EL (cell line): Measurements from ENCODE around the gene ATP11A.
A peak's percentile ranks its signal among the peaks of the same experiment; 100 is the strongest.

Experiments
- DNase-seq: peaks from one replicate; pipeline ENCODE4 v3.0.0-alpha.2; 2016

The ATP11A gene

GRCh38 chr13:112726016-112726767 is 36.4 kb downstream of the ATP11A start:
- no peak for DNase-seq

GRCh38 chr13:112727581-112727980 is 37.7 kb downstream of the ATP11A start:
- DNase-seq = no peak

DNA sequence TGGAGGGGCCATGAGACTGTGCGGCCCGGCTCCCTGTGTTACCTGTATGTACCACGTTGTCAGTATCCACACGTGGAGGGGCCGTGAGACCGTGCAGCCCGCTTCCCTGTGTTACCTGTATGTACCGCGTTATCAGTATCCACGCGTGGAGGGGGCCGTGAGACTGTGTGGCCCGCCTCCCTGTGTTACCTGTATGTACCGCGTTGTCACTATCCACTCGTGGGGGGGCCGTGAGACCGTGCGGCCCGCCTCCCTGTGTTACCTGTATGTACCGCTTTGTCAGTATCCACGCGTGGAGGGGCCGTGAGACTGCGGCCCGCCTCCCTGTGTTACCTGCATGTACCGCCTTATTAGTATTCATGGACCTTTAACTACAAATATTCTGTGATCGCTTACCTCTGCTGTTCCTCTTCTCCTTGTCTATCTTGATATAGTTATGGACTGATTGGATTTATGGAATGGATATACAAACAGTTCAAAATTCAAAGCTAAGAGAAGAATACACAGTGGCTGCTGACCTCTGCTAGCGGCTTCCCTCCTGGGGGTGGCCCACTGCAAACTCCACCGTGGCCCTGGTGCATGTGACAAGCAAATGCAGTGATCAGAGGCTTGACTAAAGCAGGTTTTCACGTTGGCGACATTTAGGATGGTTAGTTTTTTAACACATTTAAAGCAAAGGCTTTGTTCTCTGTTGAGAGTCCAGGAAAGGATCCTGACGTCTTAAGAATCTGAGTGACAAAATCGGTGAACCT is 38.7 kb downstream of the ATP11A start:
- no peak for DNase-seq

DNA sequence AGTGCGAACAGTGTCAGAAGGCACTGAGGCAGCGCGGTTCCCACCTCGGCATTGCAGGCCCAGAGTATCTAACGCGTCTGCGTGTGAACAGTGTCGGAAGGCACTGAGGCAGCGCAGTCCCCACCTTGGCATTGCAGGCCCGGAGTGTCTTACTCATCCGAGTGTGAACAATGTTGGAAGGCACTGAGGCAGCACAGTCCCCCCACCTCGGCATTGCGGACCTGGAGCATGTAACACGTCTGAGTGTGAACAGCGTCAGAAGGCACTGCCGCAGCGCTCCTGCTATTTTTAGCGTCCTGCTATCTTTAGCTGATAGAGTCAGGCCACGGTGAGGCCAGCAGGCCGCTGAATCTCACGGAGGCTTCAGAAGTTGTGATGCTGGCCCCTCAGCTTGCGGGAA is 39.6 kb downstream of the ATP11A start:
- no peak for DNase-seq

GRCh38 chr13:112730157-112730671 is 40.4 kb downstream of the ATP11A start:
- no peak for DNase-seq

- DNase-seq = no peak
Observed at GRCh38 chr13:112731667-112732616, 42.1 kb downstream of the ATP11A start.

DNA sequence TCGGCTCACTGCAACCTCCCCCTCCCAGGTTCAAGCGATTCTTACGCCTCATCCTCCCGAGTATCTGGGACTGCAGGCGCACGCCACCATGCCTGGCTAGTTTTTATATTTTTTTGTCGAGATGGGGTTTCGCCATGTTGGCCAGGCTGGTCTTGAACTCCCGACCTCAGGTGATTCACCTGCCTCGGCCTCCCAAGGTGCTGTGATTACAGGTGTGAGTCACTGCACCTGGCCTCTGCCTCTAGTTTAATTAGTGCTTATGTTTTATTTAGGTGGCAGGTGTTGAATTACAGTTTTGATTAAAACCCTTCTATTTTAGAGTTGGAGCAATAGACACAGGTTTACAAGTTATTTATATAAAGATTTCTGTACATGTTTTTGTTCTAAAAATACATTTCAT is 42.8 kb downstream of the ATP11A start:
- DNase-seq = no peak

DNA sequence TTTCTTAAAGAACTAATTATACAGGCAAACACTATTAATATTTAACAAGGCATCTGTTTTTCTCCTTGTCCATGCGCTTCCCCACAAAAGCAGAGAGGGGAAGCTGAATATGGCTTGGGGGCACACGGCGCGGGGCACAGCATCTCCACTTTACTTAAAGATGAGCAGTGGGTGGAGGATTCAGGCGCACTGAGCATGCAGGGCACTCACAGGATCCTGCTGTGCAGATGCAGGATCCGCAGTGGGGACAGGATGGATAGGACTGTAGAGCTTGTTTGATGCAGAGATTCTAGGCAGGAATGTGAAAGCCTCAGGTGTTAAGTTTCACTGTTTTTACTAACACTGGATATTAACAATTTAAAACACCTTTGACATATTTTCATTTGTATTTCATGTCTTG is 43.3 kb downstream of the ATP11A start:
- DNase-seq = no peak

- no peak for DNase-seq
Observed at GRCh38 chr13:112733661-112734379, 44.0 kb downstream of the ATP11A start.

GRCh38 chr13:112734696-112735547 is 45.1 kb downstream of the ATP11A start:
- DNase-seq = no peak

GRCh38 chr13:112735791-112736190 is 46.0 kb downstream of the ATP11A start:
- DNase-seq = no peak

DNA sequence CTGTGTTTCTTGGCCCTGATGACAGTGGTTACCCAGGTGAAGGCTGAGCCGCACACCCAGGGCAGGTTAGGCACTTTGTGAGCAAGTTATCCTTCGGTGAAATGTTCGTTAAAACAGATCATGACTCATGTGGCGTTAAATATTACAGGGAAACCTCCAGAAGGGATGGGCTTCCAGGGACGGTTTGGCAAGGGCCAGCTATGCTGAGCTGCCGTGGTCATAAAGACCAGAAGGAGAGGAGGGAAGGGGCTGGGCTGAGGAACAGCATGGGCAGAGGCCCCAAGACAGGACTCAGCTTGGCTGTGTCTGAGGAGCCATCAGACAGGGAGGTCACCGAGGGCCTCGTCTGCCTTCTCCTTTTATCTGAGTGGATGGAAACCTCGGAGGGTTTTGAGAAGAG is 47.5 kb downstream of the ATP11A start:
- DNase-seq = no peak

DNA sequence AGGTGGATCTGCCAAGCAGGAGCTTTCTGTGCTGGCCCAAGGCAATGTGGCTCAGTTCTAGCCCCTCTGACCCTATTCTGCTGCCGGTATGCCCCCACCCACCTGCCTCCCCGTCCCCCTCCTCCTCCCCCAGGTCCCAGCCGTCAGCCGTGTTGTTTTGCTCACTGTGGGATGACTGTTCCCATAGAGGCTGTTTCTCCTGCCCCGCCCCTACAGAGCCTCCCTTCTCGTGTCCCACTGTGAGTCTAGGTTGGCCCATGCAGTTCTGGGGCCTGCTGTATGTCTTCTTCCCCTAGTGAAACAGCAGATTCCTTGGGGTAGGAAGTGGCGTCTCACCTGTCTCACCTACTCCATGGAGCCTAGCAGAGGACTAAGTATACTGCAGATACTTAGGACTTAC is 48.8 kb downstream of the ATP11A start:
- no peak for DNase-seq

- peak; percentile 59 for DNase-seq
Observed at GRCh38 chr13:112740502-112741131, 50.8 kb downstream of the ATP11A start.

DNA sequence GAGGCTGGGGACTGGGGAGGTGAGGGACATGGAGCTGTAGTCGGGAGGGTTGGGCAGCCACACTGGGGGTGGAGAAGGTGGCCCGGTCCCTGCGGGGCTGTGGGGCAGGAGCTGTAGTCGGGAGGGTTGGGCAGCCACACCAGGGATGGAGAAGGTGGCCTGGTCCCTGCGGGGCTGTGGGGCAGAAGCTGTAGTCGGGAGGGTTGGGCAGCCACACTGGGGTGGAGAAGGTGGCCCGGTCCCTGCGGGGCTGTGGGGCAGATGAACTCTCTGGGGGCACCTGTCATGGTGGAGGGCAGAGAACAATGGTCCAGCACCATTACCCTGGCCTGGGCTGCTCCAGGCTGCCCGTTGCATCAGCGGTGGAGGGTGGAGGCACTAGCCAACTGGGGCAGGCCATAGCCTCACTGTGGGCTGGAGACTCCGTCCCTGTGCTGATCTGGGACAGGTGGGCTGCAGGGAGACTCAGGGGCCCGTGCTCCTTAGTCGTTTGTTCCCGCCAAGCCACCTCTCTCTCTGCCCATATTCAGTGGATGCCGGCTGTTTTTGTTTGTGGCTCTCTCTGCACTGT is 51.4 kb downstream of the ATP11A start:
- DNase-seq = no peak

DNA sequence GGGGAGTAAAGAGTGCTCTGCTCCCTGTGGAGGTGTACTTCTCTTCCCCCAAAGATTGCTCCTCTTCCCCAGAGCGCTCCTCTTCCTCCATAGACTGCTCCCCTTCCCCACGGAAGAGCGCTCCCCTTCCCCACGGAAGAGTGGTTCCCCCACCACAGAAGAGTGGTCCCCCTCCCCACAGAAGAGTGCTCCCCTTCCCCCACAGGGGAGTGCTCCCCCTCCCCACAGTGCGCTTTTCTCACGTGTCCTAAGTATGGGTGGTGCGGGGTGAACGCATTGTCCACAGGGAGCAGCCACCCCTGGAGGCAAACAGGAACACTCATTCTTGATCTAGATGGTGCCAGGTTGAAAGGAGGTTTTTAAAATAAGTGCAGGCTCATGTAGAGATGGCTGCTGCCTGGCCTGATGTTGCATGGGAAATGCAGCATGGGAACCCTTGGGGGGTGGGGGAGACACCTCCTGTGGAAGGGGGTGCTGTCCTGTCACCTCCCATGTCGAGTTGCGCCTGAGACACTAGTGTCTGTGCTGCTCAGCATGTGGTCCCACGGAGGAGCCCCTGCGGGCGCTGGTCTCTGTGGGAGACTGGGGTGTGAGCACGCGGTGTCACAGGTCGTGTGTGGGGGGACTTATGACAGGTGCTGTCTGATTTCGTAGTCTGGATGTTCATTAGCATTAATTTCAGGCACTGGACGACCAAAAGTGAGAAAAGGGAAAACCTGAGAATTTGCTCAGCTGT is 52.2 kb downstream of the ATP11A start:
- DNase-seq = no peak

GRCh38 chr13:112742583-112742982 is 52.7 kb downstream of the ATP11A start:
- no peak for DNase-seq

GRCh38 chr13:112743451-112744167 is 53.8 kb downstream of the ATP11A start:
- DNase-seq = no peak
